GM21576 (cell line): ENCODE results near the gene RASGRP1.
A peak's percentile ranks its signal among the peaks of the same experiment; 100 is the strongest.
"Not testable (repeated sequence)": the region's sequence is repeated elsewhere in the genome, so short reads cannot be mapped to it uniquely, and the experiment has no call there.

Source experiments
- ATAC-seq: cut with Tn5 transposase; IDR thresholded peaks from one replicate; pipeline ENCODE4 v1.9.1; 2021; ENCODE audit warnings: mild to moderate bottlenecking, moderate library complexity; ENCODE audit not compliant: unreplicated experiment

Gene RASGRP1

DNA sequence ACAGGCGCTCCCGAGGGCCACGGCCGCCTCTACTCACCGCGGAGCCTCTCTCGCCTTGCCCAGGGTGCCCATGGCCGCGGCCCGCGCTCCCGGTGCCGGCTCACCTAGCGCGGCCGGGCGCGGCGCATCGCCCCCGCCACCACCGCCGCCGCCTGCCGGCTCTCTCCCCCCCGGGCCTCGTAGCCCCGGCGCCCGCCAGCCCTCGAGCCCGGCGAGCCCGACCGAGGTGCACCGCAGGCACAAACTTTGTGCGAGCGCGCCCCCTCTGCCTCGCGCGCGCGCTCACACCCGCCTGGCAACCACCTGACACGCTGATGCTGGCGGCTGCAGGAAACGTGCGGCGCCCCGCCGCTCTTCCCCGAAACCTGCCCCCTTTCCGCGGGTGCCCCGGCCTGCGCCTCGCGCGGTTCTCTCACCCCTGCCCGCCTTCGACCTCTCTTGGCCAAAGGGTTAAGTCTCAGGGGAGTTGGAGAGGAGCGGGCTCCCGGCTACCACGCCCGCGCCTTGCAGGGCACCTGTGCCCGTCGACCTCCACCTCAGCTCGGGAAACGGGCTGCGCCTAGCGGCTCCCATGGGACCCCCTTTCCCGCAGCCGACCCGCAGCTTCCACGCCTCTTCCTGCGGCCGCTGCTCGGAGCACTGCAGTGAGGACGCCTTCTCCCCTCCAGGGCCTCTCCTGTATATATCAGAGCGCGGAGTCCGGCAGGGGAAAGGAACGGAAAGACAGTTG, at the start of gene RASGRP1:
Gene RASGRP1 (minus strand): TSS at position 258 of the 730 bp plus-strand sequence. CDS start 186 bp downstream, at position 72.
- peak; percentile 60 for ATAC-seq

DNA sequence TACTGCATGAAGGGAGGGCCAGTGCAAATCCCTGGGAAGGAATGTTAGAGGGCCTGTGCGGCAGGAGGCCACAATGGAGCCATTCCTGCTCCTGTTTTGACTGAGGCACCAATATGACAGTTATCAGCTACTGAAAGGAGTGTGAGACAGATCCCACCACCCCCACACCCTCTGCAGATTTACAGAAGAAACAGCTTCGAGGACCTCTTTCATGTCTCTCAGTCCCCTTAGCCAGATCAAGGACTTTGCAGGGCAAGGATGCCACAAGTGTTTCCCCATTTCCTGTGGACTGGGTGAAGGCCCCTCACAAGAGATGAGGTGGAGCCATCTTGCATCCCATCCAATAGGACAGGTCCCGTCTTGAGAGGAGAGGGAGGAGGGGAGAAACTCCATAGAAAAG, 48.5 kb upstream of the RASGRP1 start:
- no peak for ATAC-seq

DNA sequence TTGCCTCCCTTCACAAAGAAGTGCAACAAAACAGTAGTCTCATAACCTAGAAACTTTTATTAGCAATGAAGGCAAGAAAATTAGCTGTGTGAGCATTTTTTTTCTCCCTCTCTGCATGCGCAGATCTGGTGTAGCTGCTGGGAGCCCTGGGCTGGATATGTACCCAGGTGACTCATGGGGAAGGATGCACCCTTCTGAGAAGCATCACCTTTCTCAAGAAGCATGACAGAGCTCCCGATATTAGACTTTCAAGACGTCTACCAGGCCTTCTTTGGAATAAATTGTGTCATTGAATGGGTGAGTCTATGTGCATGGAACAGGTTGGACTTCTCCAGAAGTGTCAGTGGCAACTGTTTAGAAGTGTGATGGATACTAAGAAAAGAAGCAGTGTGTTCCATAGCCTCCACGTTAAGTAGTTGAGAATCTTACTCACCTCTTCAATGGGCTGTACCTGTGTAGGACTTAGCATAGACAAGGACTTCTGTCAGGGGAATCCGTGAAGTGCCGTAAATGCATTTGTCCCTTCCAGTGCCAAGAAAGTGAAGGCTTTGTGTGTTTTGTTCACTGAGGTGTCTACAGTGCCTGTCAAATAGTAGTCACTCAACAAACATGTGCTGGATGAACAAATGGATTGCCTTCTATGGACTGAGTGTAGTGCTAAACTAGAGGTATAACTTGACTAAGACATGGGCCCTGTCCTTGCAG, 47.7 kb upstream of the RASGRP1 start:
- no peak for ATAC-seq

DNA sequence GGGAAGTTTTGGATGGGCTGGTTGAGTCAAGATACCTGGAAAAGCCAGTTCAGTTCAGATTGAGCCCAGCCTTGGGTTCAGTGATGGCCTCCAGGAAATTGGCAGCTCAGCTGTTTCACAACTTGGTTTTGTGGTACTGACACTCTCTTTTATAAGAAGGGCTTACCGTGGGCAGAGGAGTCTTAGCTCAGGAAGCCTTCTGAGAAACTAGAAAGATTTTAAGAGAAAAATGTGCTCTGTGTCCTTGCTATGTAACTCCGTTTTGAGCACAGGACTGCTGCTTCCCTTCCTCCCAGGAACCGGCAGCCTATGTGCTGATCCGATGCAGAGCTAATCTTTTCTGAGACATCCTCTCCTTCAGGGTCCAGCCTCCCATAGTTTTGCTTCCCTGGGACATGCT, 46.6 kb upstream of the RASGRP1 start:
- ATAC-seq: no peak

DNA sequence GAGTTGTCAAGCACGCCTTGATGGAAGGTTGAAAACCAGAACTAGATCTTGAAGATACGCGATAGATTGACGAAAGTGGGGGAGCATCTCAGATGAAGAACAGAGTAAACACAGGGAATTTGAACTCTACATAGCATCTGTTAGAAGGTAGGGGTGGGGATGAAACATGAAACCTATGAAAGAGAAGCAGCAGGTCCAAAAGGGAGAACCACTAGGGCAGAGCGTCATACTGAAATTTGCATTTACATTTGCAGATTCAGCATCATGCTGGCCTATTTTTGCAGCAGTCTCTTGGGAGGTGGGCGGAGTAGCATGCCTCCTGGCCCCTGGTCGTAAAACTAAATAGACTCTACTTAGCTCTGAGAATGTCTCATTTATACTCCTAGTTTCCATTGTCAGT, 46.1 kb upstream of the RASGRP1 start:
- no peak for ATAC-seq

DNA sequence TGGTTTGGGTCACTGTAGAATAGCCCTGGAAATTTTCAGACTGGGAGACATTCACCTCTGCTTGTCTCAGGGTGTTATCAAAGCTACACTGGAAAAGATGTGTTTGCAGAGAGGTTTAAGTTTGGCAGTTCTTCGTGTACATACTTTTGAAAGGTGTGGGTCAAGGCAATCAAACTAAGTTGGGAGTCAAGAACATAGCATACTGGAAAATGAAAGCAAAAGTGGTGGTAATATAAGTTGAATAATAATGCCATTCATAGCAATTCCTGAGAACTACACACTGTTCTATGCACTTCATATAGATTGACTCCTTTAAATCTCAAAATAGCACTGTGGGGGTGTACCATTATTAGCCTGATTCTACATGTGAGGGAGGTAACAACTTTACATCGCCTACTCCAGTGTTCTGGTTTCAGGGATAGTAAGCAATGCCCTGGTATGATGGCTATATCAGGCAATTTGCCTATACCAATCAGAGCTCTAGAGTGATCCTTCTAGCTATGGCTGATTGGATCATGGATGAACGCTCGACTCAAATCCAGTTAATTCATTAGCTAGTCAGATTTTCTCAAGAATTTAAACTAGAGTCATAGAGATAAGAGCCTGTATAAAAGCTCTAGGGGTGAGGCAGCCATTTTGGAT, 44.6 kb upstream of the RASGRP1 start:
- no peak for ATAC-seq

DNA sequence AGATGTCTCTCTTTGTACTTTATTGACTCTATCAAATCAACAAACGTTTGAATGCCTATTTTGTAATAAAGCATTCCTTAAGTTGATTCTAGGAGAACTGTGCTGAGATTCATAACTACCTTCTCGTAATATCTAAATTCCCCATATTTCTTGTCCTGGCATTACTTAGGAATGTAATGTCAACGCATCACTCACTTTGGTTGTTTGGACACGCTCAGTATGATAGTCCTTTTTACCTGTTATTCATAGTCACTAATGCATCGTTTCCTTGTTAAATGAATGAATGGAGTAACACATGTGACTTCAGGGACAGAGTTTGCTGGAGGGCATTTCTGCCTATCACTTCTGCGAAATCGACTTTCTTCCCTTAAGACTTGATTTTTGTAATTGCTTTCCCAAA, 44.1 kb upstream of the RASGRP1 start:
- no peak for ATAC-seq

DNA sequence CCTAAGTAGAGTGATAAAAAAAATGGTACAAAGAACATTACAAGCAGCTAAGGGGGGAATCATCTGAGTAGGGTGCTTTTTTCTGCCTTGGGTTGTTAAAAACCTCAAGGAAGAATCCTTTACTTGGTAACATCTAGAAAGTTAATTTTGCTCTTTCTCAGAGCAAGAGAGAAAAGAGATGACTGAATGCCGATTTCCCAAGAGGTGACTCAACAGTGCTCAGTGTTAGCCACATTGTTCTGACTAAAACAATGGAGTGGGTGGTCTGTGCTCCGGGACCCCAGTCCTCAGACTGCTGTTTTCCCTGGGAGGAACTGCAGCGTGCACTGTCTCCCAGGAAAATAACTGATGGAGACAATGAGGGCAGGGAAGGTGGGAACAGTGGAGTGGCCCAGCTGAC, 41.1 kb upstream of the RASGRP1 start:
- ATAC-seq: no peak

DNA sequence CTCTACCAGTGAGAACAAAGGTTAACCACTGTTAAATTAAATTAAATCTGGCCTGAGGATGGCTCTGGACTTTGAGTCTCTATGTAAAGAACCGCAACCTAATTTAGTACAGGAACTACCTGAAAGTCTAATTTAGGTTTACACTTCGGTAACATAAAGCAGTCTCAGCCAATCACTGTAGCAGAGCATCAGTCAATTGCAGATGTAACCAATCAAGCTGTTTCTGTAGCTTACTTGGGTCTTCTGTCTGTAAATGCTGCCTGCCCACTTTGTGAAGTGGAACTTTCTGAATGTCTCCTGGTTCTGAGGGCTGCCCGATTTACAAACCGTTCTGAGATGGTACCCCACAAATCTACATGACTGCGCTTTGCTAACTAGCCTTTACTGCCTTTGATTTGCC, 39.1 kb upstream of the RASGRP1 start:
- ATAC-seq: no peak

DNA sequence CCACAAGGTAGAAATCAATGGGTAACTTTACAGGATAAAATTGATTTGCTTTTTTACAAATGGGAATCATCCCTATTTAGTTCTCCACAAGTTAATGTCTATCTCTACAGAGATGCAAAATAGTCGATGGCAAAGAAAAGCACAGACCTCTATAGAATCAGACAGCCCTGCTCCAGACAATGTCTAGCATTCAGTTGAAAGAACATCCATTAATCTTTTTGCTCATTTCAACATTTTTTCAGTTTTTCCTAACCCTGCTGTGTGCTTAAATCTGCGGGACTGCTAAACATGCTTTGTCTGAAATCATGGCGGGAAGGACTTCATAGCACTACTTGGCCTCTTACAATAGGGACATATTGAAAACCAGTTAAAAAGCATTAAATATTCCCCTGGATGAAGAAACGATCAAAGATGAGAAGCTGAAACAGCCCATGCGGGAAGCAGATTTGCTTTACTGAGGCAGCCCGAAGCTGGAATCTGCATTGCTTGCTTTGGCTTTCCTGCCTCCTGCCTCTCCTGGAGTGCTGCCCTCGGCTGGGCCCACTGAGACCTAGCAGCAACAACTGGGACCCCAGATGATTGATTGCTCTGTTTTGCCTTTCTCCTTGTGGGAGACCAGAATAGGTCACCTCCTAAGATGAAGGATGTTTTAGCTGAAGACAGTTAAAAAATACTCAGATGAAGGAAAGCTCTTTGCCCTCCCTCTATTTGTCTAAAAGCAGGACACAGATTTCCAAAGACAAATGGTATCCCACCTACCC, 38.5 kb upstream of the RASGRP1 start:
- ATAC-seq: no peak

DNA sequence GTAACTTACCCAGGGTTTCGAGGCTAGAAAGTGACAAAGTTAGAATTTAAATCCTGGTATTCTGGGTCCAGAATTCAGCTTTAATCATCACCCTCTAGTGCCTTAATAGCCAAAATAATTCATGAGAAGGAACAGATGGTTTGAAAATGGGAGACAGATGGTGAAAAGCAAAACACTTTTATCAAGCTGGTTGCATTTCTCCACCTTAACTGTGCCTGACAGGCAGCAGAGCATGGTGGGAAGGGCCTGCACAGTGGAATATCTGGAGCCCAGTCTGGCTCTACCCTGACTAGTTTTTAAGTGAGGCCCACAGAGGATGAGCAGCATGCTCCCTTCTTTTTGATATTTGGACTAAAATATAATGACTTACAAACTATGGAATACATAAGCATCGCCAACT, 35.6 kb upstream of the RASGRP1 start:
- no peak for ATAC-seq

DNA sequence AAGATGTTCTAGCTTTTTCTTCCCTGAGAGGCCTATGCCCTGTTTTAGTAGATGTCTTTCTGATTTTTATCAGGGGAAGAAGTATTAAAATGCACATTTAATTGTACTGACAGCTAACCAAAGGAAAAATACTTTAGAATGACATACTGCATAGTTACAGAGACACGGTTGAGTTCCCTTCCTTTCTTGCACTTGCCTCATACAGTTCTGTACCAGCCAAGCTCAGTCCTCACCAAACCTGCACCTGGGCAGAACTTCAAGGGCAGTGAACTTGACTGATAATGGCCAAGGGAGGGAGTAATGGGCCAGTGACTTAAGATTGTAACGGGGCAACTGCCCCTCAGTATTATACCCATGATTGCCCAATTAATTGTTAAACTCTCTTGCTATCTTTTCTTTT, 34.1 kb upstream of the RASGRP1 start:
- no peak for ATAC-seq

DNA sequence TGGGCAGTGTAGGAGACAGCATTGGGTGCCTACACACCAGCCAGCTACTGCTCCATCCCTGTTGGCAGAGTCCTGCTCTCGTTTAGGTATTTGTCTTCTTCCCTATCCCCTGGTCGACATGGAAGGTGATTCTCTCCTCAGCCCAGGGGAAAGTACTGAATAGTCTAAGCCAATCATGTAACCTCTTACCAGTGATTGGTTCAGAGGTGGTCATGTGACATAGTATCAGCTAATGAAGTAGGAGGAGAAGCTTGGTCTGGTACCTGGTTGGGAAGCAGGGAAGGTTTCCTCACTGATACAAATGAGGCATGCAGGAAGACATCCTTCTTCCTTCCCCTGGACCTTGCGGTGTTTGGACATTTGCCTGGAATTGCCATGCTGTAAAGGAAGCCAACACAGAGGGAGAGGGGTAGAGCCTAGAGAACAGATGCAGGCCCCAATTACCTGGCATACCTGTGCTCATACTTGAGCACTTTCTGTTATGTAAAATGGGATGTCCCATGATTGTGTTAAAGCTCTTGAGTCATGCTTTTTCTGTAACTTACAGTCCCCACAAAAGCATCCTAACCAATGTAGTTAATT, 32.7 kb upstream of the RASGRP1 start:
- no peak for ATAC-seq

DNA sequence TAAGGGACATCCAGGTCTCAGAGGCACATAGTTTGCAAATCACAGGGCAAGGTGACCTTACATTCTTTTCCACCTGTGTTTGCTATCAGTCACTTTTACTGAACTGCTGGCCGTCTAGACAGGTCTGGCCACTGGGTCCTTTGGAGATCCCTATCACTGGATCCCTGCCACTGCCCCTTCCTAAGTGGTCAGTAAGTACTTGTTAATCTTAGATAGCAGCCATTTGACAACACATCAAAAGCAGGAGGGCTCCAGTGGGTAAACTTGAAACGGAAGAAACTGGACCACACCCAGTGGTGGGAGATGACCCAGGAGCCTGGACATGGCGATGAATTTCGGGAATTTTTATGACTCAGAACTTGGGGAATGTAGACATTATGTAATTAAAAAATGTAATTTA, 28.9 kb upstream of the RASGRP1 start:
- no peak for ATAC-seq

DNA sequence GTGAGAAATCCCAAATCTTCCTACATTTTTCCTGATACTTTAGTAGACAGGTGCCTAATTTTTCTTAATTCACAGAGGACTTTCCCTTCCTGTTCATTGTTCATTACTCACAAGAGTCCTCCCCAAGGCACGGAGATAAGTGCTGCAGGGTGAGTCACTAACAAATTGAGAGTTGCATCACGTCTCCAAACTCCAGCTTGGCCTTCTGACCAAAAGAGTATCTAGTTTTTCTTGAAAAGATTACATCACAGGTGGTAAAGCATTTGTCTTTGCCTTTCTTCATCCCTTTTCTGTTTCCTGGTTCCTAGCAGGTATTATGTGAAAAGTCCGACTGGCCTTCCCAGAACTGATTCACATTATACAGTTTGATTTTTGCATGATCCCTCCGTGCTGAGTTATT, 24.9 kb upstream of the RASGRP1 start:
- no peak for ATAC-seq

DNA sequence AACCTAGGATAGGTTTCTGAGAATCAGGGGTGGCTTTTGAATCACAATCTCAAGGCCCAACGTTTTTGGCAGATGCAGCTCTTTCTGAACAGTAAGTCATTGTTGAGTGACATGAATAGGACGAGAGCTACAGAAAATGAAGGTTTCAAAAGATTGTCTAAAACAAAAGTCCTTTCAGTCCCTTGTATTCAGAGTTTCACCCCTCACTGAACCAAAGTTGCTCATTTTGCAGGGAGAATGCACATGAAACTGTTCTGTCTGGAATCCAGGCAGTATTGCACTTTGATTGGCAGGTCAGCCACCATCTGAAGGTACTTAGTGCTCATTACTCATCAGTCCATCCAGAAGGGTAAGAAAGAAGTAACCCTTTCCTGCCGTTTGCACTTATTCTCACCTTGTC, 24.1 kb upstream of the RASGRP1 start:
- no peak for ATAC-seq

DNA sequence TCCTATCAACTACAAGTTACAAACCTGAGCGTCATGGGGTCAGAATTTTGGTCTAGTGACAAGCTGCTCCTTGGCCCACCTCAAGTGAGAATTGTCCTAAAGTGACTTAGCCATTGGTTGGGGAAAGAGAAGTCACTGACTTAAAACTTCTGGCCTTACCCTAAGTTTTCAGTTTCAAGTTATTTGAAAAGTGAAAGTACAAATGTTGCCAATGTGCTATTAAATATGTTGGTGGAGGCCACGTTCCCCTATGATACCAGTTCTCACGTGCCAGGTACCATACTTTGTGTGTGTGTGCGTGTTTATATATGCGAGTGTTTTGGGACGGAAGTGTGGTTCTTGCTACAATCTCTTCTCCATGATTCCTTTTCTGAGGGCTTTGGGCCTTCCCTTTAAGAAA, 22.6 kb upstream of the RASGRP1 start:
- ATAC-seq: no peak

DNA sequence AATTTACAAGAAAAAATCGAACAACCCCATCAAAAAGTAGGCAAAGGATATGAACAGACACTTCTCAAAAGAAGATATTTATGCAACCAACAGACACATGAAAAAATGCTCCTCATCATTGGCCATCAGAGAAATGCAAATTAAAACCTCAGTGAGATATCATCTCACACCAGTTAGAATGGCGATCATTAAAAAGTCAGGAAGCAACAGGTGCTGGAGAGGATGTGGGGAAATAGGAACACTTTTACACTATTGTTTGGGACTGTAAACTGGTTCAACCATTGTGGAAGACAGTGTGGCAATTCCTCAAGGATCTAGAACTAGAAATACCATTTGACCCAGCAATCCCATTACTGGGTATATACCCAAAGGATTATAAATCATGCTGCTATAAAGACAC, 21.4 kb upstream of the RASGRP1 start:
- ATAC-seq: not testable (repeated sequence)

DNA sequence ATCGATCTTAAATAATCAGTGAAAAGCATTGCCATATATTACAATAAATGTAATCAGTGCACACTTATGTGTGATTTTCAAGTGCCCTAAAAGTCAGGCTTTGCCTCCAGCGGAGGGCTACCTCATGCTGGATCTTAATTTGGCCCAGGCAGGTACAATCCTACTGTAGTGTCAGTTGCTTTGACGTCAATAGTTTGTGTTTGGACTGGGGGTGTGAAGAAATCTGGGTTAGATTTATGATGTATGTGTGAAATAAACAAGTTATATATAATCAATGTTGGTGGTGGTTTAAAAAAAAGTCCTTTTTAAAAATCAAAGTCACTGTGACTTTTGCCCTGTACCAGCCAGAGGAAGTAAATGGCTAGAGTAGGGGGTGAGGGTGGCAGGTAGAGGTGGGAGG, 14.0 kb upstream of the RASGRP1 start:
- no peak for ATAC-seq

DNA sequence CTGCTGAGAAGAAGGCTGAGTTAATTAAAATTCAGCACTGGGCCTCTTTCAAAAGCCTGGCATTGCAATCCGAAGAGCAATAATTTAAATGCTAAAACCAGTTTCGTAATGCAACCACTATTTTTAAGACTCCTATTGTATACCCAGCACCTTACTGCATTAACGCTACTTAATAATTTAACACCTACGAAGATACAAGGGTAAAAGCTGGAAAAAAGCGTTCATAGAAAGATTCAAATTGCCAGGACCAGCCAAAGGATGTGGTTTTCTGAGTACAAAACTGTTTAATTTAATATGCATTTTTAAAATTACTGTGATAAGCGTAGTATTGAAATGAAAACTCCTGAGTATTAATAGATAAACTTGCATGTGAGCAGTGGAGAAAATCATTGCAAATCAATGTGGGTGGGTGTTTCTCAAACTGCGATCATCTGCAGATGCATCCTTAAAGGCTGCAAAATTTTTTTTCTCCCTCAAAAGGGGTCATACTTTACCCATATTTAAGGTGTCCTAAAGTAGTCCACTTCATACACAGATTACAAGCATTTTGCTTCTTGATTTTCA, 12.9 kb upstream of the RASGRP1 start:
- ATAC-seq: no peak

DNA sequence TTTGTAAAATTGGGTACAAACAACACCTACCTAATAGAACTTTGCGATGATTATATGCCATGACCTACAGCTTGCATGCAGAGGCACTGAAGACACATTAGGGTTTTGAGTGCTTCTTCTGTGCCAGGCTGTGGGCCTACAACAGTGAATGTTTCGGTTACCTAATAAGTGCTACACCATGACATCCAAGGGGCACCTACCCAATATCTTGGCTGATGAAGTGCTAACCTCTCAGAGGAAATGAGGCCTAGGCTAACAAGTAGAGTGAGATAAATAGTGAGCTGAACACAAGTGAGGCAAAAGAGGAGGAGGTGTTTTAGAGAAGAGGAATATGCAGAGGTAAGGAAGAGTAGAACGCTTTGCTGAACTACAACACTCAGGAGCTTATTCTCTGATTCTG, 12.2 kb upstream of the RASGRP1 start:
- ATAC-seq: no peak
